AG09309 (cell line): Measurements from ENCODE around the gene AGO4.

Experiments
- DNase-seq: peaks from one replicate; pipeline ENCODE4 v3.0.0-alpha.2; 2010; ENCODE audit warnings: low read depth
- H3K4me3 ChIP-seq: 2 replicates; pipeline ENCODE4 v1.5.1; 2011; ENCODE audit warnings: mild to moderate bottlenecking, low read depth, low read length, moderate library complexity; ENCODE audit not compliant: control insufficient read depth
- TF ChIP-seq, protein P1 (sequence below): IDR thresholded peaks from 2 replicates; pipeline ENCODE4 v1.5.1; 2011; ENCODE audit warnings: mild to moderate bottlenecking, low read depth, low read length, inconsistent platforms; ENCODE audit not compliant: insufficient read depth, control insufficient read depth; ENCODE audit errors: missing control alignments

Gene AGO4

GRCh38 chr1:35825255-35825654 is 17.4 kb downstream of the AGO4 start:
- no peak for DNase-seq
- TF ChIP-seq, protein P1, sequence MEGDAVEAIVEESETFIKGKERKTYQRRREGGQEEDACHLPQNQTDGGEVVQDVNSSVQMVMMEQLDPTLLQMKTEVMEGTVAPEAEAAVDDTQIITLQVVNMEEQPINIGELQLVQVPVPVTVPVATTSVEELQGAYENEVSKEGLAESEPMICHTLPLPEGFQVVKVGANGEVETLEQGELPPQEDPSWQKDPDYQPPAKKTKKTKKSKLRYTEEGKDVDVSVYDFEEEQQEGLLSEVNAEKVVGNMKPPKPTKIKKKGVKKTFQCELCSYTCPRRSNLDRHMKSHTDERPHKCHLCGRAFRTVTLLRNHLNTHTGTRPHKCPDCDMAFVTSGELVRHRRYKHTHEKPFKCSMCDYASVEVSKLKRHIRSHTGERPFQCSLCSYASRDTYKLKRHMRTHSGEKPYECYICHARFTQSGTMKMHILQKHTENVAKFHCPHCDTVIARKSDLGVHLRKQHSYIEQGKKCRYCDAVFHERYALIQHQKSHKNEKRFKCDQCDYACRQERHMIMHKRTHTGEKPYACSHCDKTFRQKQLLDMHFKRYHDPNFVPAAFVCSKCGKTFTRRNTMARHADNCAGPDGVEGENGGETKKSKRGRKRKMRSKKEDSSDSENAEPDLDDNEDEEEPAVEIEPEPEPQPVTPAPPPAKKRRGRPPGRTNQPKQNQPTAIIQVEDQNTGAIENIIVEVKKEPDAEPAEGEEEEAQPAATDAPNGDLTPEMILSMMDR, result no peak
- H3K4me3 ChIP-seq, result no peak overlapping the region

GRCh38 chr1:35832276-35832905 is 24.6 kb downstream of the AGO4 start:
- no peak for DNase-seq
- TF ChIP-seq, protein P1, result no peak
- no peak overlapping the region for H3K4me3 ChIP-seq

- DNase-seq, result no peak
- TF ChIP-seq, protein P1, result no peak
- H3K4me3 ChIP-seq, result no peak overlapping the region
Measured at GRCh38 chr1:35833395-35833794, 25.6 kb downstream of the AGO4 start.

- TF ChIP-seq, protein P1, result no peak
- H3K4me3 ChIP-seq, result no peak overlapping the region
- no peak for DNase-seq
Measured at GRCh38 chr1:35834218-35834617, 26.4 kb downstream of the AGO4 start.

- H3K4me3 ChIP-seq, result no peak overlapping the region
- DNase-seq, result no peak
- TF ChIP-seq, protein P1, result no peak
Measured at GRCh38 chr1:35835398-35835797, 27.6 kb downstream of the AGO4 start.

DNA sequence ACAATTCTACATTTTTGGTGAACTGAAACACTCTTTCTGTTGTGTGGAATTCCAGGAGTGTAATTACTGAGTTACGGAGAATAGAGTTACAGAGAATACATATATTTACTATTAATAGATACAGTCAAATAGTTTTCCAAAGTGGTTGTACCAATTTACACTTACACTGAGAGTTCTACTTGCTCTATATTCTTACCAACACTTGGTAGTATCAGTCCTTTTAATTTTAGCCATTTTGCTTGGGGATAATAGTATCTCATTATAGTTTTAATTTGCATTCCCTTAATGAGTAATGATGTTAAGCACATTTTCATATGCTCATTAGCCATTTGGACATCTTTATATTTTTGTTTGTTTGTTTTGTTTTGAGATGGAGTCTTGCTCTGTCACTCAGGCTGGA is 28.9 kb downstream of the AGO4 start:
- TF ChIP-seq, protein P1, result no peak
- H3K4me3 ChIP-seq, result no peak overlapping the region
- no peak for DNase-seq
